CD4-positive, alpha-beta T cell (primary cell): ENCODE measurements around the gene ENTPD6. TPM values are rescaled to one million over a fixed set of nuclear protein-coding genes. Genes with fewer than 3 reads are reported as not detected.

Source experiments
- ATAC-seq: fragments of 200-7000 bp; cut with Tn5 transposase; one replicate; pipeline ENCODE4 v1.10.0; 2022; ENCODE audit warnings: mild to moderate bottlenecking; ENCODE audit not compliant: poor library complexity
- CTCF ChIA-PET: fragments of 350-600 bp; sonication (Branson Sonifier 250); formaldehyde crosslinking; loops from one replicate; lab custom pipeline; 2021; ENCODE audit warnings: antibody characterized with exemption, inconsistent platforms; lab: Charles Lee
- POLR2A ChIA-PET: fragments of 350-600 bp; sonication (Branson Sonifier 250); formaldehyde crosslinking; loops from one replicate; lab custom pipeline; 2021; ENCODE audit warnings: antibody characterized with exemption, inconsistent platforms; lab: Charles Lee
- DNase-seq, 14 experiments: peaks; one replicate each; pipeline ENCODE4 v3.0.0-alpha.2; 2013 to 2020; ENCODE audit warnings: mixed read lengths in 2 of 14
- H3K27ac ChIP-seq, 2 donors: one replicate each; pipeline versions ENCODE4 v1.5.1 to v1.7.0; 2013; ENCODE audit warnings: low read length in 2 of 2, low read depth in 1 of 2, mild to moderate bottlenecking in 1 of 2
- H3K27me3 ChIP-seq, 2 experiments: 1 replicate in 1 of 2; 2 replicates in 1 of 2; pipeline versions ENCODE4 v1.6.1 to v1.7.0; 2013; ENCODE audit warnings: low read length in 2 of 2, control low read depth in 1 of 2, mild to moderate bottlenecking in 1 of 2, moderate library complexity in 1 of 2; ENCODE audit not compliant: insufficient read depth in 2 of 2, control insufficient read depth in 1 of 2
- H3K36me3 ChIP-seq: one replicate; pipeline ENCODE4 v1.6.1; 2013; ENCODE audit warnings: low read length, control low read depth; ENCODE audit not compliant: insufficient read depth
- H3K4me1 ChIP-seq: one replicate; pipeline ENCODE4 v1.6.1; 2013; ENCODE audit warnings: low read length, control low read depth; ENCODE audit not compliant: insufficient read depth
- H3K4me3 ChIP-seq: one replicate; pipeline ENCODE4 v1.5.1; 2013; ENCODE audit warnings: mild to moderate bottlenecking, low read length, moderate library complexity
- H3K9me3 ChIP-seq, 2 experiments: 1 replicate in 1 of 2; 2 replicates in 1 of 2; pipeline versions ENCODE4 v1.6.1 to v1.7.0; 2013; ENCODE audit warnings: low read length in 2 of 2, mild to moderate bottlenecking in 2 of 2, control low read depth in 1 of 2, moderate library complexity in 1 of 2; ENCODE audit not compliant: control insufficient read depth in 1 of 2, insufficient read depth in 1 of 2
- H3K27ac Mint-ChIP-seq: one replicate; pipeline ENCODE4 v1.8.0; 2020; ENCODE audit warnings: mixed read lengths
- H3K27me3 Mint-ChIP-seq: one replicate; pipeline ENCODE4 v1.8.0; 2021; ENCODE audit warnings: mixed read lengths
- H3K36me3 Mint-ChIP-seq: one replicate; pipeline ENCODE4 v1.8.0; 2021; ENCODE audit warnings: low read depth, mixed read lengths
- H3K4me1 Mint-ChIP-seq: one replicate; pipeline ENCODE4 v1.8.0; 2021; ENCODE audit warnings: low read depth, mixed read lengths
- H3K4me3 Mint-ChIP-seq: one replicate; pipeline ENCODE4 v1.8.0; 2020; ENCODE audit warnings: mild to moderate bottlenecking, mixed read lengths
- H3K9me3 Mint-ChIP-seq: one replicate; pipeline ENCODE4 v1.8.0; 2020; ENCODE audit warnings: mixed read lengths
- intact Hi-C, 2 experiments: fragments of 100-400 bp; cut with DNase I in 1 of 2; cut with micrococcal nuclease in 1 of 2; formaldehyde crosslinking; loops; one replicate each; pipeline versions ENCODE4 v1.15.1 to v1.9.0; 2023 to 2025; cut with DNase I, micrococcal nuclease
- total RNA-seq, 174 experiments: library from RNA in 2 of 174; stranded (reverse) in 2 of 174; gene quantifications; one replicate each; pipeline ENCODE4 v1.2.3 and lab custom pipeline; 2021 to 2026
- TF ChIP-seq, protein P1 (sequence below): fragments of 200-600 bp; IDR thresholded peaks from one replicate; pipeline ENCODE4 v1.8.0; 2022; ENCODE audit warnings: antibody characterized with exemption, mild to moderate bottlenecking

Gene ENTPD6
- total RNA-seq, 2 experiments from 2014 or later, result 78.5 to 85.1 TPM

DNA sequence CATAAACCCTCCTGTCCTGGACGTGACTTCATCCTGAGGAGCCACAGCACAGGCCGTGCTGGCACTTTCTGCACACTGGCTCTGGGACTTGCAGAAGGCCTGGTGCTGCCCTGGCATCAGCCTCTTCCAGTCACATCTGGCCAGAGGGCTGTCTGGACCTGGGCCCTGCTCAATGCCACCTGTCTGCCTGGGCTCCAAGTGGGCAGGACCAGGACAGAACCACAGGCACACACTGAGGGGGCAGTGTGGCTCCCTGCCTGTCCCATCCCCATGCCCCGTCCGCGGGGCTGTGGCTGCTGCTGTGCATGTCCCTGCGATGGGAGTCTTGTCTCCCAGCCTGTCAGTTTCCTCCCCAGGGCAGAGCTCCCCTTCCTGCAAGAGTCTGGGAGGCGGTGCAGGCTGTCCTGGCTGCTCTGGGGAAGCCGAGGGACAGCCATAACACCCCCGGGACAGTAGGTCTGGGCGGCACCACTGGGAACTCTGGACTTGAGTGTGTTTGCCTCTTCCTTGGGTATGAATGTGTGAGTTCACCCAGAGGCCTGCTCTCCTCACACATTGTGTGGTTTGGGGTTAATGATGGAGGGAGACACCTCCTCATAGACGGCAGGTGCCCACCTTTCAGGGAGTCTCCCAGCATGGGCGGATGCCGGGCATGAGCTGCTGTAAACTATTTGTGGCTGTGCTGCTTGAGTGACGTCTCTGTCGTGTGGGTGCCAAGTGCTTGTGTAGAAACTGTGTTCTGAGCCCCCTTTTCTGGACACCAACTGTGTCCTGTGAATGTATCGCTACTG, 30.3 kb downstream of the ENTPD6 start:
- ChIA-PET CTCF (no interaction called here), POLR2A (no interaction called here)
- H3K9me3 Mint-ChIP-seq, result no peaks in the 10 kb centered on the region
- no peak overlapping the region for H3K4me3 Mint-ChIP-seq
- no peak overlapping the region for H3K27ac Mint-ChIP-seq
- Histone ChIP-seq H3K4me3 (no peak overlapping the region), H3K9me3 (no peaks in the 10 kb centered on the region), H3K27ac (no peak overlapping the region), H3K27me3 (no peaks in the 10 kb centered on the region), H3K36me3 (peaks cover 2% of the 10 kb centered on the region), H3K4me1 (no peaks in the 10 kb centered on the region)
- no peak for DNase-seq
- intact Hi-C loops, result no loop called here
- H3K4me1 Mint-ChIP-seq, result no peaks in the 10 kb centered on the region
- TF ChIP-seq, protein P1, sequence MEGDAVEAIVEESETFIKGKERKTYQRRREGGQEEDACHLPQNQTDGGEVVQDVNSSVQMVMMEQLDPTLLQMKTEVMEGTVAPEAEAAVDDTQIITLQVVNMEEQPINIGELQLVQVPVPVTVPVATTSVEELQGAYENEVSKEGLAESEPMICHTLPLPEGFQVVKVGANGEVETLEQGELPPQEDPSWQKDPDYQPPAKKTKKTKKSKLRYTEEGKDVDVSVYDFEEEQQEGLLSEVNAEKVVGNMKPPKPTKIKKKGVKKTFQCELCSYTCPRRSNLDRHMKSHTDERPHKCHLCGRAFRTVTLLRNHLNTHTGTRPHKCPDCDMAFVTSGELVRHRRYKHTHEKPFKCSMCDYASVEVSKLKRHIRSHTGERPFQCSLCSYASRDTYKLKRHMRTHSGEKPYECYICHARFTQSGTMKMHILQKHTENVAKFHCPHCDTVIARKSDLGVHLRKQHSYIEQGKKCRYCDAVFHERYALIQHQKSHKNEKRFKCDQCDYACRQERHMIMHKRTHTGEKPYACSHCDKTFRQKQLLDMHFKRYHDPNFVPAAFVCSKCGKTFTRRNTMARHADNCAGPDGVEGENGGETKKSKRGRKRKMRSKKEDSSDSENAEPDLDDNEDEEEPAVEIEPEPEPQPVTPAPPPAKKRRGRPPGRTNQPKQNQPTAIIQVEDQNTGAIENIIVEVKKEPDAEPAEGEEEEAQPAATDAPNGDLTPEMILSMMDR, result no peak
- no peaks in the 10 kb centered on the region for H3K27me3 Mint-ChIP-seq
- H3K36me3 Mint-ChIP-seq, result peaks cover 5% of the 10 kb centered on the region
- ATAC-seq, result no peak

DNA sequence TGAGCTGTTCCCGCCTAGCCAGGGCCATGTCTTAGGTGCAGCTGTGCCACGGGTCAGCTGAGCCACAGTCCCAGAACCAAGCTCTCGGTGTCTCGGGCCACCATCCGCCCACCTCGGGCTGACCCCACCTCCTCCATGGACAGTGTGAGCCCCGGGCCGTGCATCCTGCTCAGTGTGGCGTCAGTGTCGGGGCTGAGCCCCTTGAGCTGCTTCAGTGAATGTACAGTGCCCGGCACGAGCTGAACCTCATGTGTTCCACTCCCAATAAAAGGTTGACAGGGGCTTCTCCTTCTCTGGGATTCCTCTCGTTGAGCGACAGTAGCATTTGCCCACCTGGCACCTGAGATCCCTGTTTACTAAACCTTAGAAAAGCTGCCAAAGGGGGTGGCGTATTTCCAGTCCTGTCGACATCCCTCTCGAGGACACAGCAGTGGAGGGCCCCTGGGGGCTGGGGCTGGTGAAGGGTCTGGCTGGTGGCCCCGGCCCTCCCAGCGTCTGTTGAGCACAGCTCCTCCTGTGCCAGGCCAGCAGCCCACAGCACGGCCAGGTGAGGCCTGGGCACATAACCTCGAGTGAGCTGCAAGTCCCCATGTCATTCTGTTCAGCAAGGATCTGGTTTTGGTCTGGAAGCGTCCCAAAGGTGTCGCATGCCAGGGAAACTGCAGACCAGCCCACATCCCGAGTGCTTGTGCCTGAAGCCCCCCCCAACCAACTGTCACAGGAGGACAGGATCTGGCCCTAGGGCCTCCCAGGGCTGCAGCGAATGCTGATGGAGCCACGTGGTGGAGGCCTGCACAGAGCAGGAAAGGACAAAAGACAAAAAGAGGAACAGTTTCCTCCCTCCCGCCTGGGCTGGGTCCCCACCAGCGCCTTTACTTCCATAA, 31.2 kb downstream of the ENTPD6 start:
- CTCF ChIA-PET, result no interaction called here
- H3K4me1 ChIP-seq, result no peaks in the 10 kb centered on the region
- intact Hi-C loops, result no loop called here
- TF ChIP-seq, protein P1, result no peak
- Mint-ChIP-seq H3K27ac (no peak overlapping the region), H3K27me3 (no peaks in the 10 kb centered on the region), H3K9me3 (no peaks in the 10 kb centered on the region), H3K36me3 (peaks cover 5% of the 10 kb centered on the region), H3K4me3 (no peak overlapping the region), H3K4me1 (no peaks in the 10 kb centered on the region)
- no peaks in the 10 kb centered on the region for H3K27me3 ChIP-seq
- H3K9me3 ChIP-seq, result no peaks in the 10 kb centered on the region
- no peak overlapping the region for H3K4me3 ChIP-seq
- no peak for DNase-seq
- peaks cover 2% of the 10 kb centered on the region for H3K36me3 ChIP-seq
- no peak overlapping the region for H3K27ac ChIP-seq
- ATAC-seq, result no peak
- POLR2A ChIA-PET, result no interaction called here

DNA sequence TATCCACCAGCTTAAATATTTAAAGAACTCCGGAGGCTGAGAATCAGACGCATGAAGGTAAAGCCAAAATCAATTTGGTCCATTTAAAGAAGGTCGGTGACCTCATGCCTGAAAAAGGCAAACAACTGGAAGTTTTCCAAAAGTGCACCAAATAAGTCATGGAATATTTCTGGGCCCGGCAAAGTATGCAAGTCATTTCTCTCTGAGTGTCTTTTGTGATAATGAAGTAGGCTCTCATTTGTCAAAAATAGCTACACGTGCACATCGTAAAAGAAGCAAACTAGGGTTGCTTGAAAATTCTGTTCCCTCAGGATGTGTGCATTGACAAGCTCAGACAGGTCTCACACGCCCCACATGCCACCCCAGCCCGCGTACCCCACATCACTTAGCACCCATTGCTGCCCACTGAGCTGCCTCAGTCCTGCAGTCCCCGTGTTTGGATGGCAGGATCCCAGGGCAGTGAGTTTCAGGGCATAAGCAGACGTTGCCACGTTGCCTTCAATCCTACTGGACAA, 31.9 kb downstream of the ENTPD6 start:
- TF ChIP-seq, protein P1, result no peak
- H3K36me3 ChIP-seq, result peaks cover 2% of the 10 kb centered on the region
- no peaks in the 10 kb centered on the region for H3K27me3 ChIP-seq
- intact Hi-C loops, result no loop called here
- no peak for DNase-seq
- no peak overlapping the region for H3K27ac ChIP-seq
- no peak overlapping the region for H3K27ac Mint-ChIP-seq
- no peaks in the 10 kb centered on the region for H3K9me3 ChIP-seq
- no peak overlapping the region for H3K4me3 Mint-ChIP-seq
- no peak overlapping the region for H3K4me3 ChIP-seq
- H3K36me3 Mint-ChIP-seq, result peaks cover 5% of the 10 kb centered on the region
- CTCF ChIA-PET, result no interaction called here
- no peaks in the 10 kb centered on the region for H3K9me3 Mint-ChIP-seq
- no peak for ATAC-seq
- POLR2A ChIA-PET, result no interaction called here
- H3K4me1 Mint-ChIP-seq, result no peaks in the 10 kb centered on the region
- H3K27me3 Mint-ChIP-seq, result no peaks in the 10 kb centered on the region
- no peaks in the 10 kb centered on the region for H3K4me1 ChIP-seq
